Measurements from ENCODE around the gene SIN3B. TPM values are rescaled to one million over a fixed set of nuclear protein-coding genes. Genes with fewer than 3 reads are reported as not detected.
A peak's percentile ranks its signal among the peaks of the same experiment; 100 is the strongest.

Gene SIN3B
- total and polyA plus RNA-seq, 2 of the 13 experiments (the other 11 are each of a cell fraction or from before 2014, with no cell fraction given): 12.9 to 25.7 TPM

DNA sequence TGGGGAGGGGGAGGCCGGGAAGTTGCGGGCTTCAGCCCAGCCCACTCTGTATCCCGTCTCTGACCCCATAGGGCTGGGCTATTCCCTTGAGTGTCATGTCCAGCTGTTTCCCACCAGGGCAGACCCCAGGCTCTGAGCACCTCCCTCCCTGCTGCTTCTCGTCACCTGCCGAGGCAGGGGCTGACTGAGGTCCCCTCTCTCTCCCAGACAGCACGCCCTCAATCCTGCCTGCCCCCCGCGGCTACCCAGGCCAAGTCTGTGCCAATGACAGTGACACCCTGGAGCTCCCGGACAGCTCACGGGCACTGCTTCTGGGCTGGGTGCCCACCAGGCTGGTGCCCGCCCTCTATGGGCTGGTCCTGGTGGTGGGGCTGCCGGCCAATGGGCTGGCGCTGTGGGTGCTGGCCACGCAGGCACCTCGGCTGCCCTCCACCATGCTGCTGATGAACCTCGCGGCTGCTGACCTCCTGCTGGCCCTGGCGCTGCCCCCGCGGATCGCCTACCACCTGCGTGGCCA is 60.2 kb downstream of the SIN3B start:
- Histone ChIP-seq H3K9ac (ENCODE audit: insufficient read depth, low read depth, low read length) (no peak overlapping the region), H2AFZ (ENCODE audit: low read length) (no peak overlapping the region), H4K20me1 (ENCODE audit: insufficient read depth, low read length) (no peaks in the 10 kb centered on the region), H3K4me2 (ENCODE audit: low read depth, low read length) (no peak overlapping the region), H3K4me3 (replicated peaks in 1 of 3; ENCODE audit: insufficient read depth in 1 of 3, low read depth in 2 of 3, low read length in 3 of 3) (no peak overlapping the region), H3K4me1 (ENCODE audit: insufficient read depth, low read length) (peaks cover 50% of the 10 kb centered on the region), H3K36me3 (replicated peaks in 1 of 2; ENCODE audit: control insufficient read depth in 1 of 2, insufficient read depth in 2 of 2, low read length in 2 of 2) (no peaks in the 10 kb centered on the region), H3K27ac (ENCODE audit: extremely low read length, insufficient read depth, low read length) (no peak overlapping the region), H3K27me3 (ENCODE audit: control insufficient read depth in 1 of 2, insufficient read depth in 2 of 2, low read length in 2 of 2) (peaks cover 3 to 26% of the 10 kb centered on the region in 2 experiments; a peak in 4 of 5 replicates), H3K9me3 (ENCODE audit: low read length) (no peaks in the 10 kb centered on the region), H3K79me2 (ENCODE audit: insufficient read depth, low read length) (no peaks in the 10 kb centered on the region)
- ChIA-PET POLR2A (no interaction called here), CTCF (ENCODE audit: low intra/inter-chr PET ratio, low total read pairs) (no interaction called here)
- 30% methylated on average over 2 of the region's 22 CpGs for WGBS (ENCODE audit: low lambda C conversion rate)
- FAIRE-seq (no peak), ATAC-seq (no peak), DNase-seq (ENCODE audit: low spot score) (no peak)
- intact Hi-C loops (cut with micrococcal nuclease; ENCODE audit: unreplicated experiment) (no loop called here), in situ Hi-C loops (cut with HindIII; ENCODE audit: extremely low pct_ligation_motif_present, low pct_unique_long_range_greater_than_20kb) (no loop called here)
- BruUV-seq (replicated peaks): no TSS peak
- TF ChIP-seq ZNF224 (CRISPR knock-in tag; IDR thresholded peaks at IDR 0.05) (no peak), HNRNPL (IDR thresholded peaks at IDR 0.05; ENCODE audit: low read depth, low read length) (0 out of 2 replicates have a peak, but pooled peaks have one; percentile 36)
- TF ChIP-seq, protein P1, sequence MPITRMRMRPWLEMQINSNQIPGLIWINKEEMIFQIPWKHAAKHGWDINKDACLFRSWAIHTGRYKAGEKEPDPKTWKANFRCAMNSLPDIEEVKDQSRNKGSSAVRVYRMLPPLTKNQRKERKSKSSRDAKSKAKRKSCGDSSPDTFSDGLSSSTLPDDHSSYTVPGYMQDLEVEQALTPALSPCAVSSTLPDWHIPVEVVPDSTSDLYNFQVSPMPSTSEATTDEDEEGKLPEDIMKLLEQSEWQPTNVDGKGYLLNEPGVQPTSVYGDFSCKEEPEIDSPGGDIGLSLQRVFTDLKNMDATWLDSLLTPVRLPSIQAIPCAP (CRISPR knock-in tag; IDR thresholded peaks at IDR 0.05; ENCODE audit: low read depth): no peak

DNA sequence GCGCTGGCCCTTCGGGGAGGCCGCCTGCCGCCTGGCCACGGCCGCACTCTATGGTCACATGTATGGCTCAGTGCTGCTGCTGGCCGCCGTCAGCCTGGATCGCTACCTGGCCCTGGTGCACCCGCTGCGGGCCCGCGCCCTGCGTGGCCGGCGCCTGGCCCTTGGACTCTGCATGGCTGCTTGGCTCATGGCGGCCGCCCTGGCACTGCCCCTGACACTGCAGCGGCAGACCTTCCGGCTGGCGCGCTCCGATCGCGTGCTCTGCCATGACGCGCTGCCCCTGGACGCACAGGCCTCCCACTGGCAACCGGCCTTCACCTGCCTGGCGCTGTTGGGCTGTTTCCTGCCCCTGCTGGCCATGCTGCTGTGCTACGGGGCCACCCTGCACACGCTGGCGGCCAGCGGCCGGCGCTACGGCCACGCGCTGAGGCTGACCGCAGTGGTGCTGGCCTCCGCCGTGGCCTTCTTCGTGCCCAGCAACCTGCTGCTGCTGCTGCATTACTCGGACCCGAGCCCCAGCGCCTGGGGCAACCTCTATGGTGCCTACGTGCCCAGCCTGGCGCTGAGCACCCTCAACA is 60.8 kb downstream of the SIN3B start:
- intact Hi-C loops (cut with micrococcal nuclease; ENCODE audit: unreplicated experiment): no loop called here
- peaks cover 55% of the 10 kb centered on the region for H3K4me1 ChIP-seq (ENCODE audit: insufficient read depth, low read length)
- H4K20me1 ChIP-seq (ENCODE audit: insufficient read depth, low read length): no peaks in the 10 kb centered on the region
- TF ChIP-seq, protein P2, sequence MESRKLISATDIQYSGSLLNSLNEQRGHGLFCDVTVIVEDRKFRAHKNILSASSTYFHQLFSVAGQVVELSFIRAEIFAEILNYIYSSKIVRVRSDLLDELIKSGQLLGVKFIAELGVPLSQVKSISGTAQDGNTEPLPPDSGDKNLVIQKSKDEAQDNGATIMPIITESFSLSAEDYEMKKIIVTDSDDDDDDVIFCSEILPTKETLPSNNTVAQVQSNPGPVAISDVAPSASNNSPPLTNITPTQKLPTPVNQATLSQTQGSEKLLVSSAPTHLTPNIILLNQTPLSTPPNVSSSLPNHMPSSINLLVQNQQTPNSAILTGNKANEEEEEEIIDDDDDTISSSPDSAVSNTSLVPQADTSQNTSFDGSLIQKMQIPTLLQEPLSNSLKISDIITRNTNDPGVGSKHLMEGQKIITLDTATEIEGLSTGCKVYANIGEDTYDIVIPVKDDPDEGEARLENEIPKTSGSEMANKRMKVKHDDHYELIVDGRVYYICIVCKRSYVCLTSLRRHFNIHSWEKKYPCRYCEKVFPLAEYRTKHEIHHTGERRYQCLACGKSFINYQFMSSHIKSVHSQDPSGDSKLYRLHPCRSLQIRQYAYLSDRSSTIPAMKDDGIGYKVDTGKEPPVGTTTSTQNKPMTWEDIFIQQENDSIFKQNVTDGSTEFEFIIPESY (CRISPR knock-in tag; IDR thresholded peaks at IDR 0.05): peak; percentile 92
- no peak for TF ChIP-seq FLYWCH1 (CRISPR knock-in tag; IDR thresholded peaks at IDR 0.05)
- BruUV-seq (replicated peaks): no TSS peak
- ATAC-seq (no peak), FAIRE-seq (no peak), DNase-seq (ENCODE audit: low spot score) (no peak)
- POLR2A ChIA-PET: no interaction called here
- no peaks in the 10 kb centered on the region for H3K9me3 ChIP-seq (ENCODE audit: low read length)
- in situ Hi-C loops (cut with HindIII; ENCODE audit: extremely low pct_ligation_motif_present, low pct_unique_long_range_greater_than_20kb): no loop called here
- H2AFZ ChIP-seq (ENCODE audit: low read length): no peak overlapping the region
- peaks cover 3 to 30% of the 10 kb centered on the region in 2 experiments; a peak in 4 of 5 replicates for H3K27me3 ChIP-seq (ENCODE audit: control insufficient read depth in 1 of 2, insufficient read depth in 2 of 2, low read length in 2 of 2)
- no peaks in the 10 kb centered on the region for H3K79me2 ChIP-seq (ENCODE audit: insufficient read depth, low read length)
- no peak overlapping the region for H3K4me3 ChIP-seq (replicated peaks in 1 of 3; ENCODE audit: insufficient read depth in 1 of 3, low read depth in 2 of 3, low read length in 3 of 3)
- CTCF ChIA-PET (ENCODE audit: low intra/inter-chr PET ratio, low total read pairs): no interaction called here
- no peak overlapping the region for H3K4me2 ChIP-seq (ENCODE audit: low read depth, low read length)
- 96% methylated on average over 5 of the region's 48 CpGs for WGBS (ENCODE audit: low lambda C conversion rate)
- no peaks in the 10 kb centered on the region for H3K36me3 ChIP-seq (replicated peaks in 1 of 2; ENCODE audit: control insufficient read depth in 1 of 2, insufficient read depth in 2 of 2, low read length in 2 of 2)
- no peak overlapping the region for H3K9ac ChIP-seq (ENCODE audit: insufficient read depth, low read depth, low read length)
- no peak overlapping the region for H3K27ac ChIP-seq (ENCODE audit: extremely low read length, insufficient read depth, low read length)
